ENCODE results near the gene AGTPBP1.

DNA sequence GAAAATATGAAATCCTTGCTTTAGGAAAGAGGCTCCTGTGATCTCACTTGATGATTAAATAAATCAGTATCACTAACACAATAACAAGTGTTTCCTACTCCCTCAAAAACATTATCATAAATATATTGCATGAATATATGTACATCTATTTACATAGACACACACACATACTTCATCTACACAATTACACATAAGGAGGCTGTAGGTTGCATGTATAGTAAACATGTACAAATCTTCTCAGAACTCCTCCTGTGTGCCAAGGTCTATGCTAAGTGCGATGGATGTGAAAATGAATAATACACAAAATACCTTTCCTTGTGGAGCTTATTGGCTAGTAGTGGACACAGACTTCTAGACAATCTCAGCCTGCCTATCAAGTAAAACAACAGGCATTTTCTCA is 239.9 kb downstream of the AGTPBP1 start:
- TF ChIP-seq POLR2A (IDR thresholded peaks at IDR 0.05) (no peak), CTCF (IDR thresholded peaks at IDR 0.05) (no peak)
